ENCODE data around the gene MSH5.
A peak's percentile ranks its signal among the peaks of the same experiment; 100 is the strongest.

Gene MSH5

DNA sequence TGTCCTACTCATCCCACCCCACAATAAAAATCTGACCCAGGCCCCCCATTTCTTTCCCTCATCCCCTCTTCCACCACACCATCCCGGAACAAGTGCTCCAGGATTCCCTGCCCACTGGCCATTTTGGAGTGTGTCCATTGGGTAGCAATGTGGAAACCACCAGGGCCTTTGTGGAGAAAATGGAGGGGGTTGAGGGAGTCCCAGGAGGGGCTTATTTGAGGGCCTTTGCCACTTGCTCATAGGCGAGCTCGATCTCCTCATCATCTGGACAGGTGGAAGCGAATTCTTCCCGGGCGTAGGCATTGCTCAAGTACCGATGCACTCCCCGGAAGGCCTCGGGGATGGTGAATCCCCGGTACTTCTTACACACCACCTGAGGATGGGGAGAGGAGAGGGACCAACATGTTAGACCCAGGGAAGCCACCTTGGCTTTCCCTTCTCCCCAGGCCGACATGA lies 9.1 kb upstream of the MSH5 start:
- no peak for DNase-seq

DNA sequence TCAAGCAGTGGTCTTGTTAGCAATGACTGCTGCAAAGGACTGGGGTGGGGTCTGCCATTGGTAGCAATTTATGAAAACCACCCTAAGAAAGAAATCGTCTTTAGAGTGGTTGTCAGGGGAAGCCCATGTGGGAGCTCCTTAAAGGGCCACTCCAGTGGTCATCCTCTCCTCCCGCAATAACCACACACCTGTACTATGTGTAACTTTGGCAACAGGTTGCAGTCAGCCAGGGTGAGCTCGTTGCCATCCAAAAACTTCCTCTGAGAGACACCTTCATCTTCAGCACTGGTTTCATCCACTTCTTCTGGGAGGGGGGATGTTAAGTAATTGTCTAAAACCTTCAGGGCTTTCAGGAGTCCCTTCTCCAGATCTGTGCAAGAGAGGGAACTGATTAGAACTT lies 7.8 kb upstream of the MSH5 start:
- DNase-seq: no peak

DNA sequence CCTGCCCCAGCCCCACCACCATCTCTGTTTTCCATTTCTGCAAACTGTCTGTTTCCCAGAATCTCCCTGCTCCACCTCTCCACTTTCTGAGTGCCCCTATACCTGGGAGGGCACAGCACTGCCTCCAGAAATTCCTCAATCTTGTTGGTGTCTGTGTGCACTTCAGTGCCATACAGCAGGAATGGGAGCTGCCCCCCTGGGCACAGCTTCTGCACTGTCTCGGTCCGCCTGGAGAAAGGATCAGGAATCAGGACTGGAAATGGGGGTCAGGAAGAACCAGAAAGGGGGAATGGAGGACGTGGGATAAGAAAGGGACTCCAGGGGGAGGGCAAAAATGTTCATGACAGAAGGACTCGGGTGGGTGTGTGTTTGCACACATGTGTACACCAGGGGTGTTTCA lies 6.1 kb upstream of the MSH5 start:
- no peak for DNase-seq

DNA sequence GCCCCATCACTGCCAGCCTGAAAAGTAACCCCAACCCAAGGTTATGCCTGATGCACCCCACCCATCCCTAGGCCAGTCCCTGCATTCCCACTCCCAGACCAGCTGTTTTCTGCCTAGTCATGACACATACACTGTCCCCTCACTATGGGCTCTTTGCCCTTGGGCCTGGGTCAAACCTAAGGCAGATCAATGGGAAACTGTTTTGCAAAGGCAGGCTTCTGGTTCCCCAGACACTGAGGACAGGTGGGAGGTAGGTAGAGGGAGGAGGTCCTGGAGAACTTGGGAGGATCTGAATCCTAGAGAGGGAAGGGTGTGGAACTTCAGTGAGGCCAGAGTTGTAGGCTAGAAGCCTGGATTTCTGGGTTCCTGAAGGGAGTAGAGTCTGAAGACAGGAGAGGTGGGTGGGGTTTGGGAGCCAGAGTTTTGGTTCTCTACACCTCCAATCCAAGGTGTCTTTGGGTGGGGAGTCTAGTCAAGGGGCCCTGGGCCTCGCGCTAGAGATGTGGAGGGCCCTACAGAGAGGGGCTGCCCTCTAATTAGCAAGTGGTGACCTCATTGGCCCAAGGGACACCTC lies 5.5 kb upstream of the MSH5 start:
- DNase-seq: no peak

GRCh38 chr6:31734821-31735406 lies 4.9 kb upstream of the MSH5 start:
- DNase-seq: peak; percentile 70

DNA sequence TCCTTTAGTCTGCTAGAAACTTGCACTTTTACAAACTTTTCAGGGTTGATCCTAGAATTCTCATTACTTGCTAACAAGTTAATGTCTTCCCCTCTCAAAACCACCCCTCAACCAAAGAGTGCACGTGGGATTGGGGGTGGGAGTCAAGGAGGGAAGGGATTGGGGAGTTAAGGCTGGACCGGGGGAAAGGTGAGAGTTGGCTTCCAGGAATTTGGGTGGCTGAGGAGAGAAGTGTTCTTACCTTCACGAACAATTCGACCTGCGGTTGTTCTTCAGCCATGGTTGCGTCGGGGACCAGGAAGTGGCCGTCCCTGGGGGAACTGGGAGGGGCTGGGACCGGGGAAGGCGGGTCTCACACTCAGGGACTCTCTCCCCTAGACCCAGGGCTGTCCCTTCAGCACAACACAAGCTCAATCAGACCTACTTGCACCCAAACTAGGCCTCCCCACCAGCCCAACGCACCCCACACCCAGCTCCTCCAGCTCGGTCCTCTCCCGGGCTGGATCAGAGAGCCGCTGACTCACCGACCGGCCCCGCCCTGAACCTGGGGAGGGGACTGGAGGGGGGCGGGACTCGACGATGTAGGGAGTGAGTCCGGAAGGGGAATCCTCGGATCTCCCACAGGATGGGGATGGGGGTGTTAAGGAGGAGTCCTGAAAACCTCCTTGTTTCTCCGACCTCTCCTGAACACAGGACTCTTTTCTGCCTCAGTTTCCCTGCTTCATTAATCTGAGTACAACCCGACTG lies 3.6 kb upstream of the MSH5 start, which contains the start of gene CLIC1:
Gene CLIC1 (minus strand): TSS at position 510 of the 747 bp plus-strand sequence. CDS start 230 bp downstream, at position 280.
- peak; percentile 89 for DNase-seq

DNA sequence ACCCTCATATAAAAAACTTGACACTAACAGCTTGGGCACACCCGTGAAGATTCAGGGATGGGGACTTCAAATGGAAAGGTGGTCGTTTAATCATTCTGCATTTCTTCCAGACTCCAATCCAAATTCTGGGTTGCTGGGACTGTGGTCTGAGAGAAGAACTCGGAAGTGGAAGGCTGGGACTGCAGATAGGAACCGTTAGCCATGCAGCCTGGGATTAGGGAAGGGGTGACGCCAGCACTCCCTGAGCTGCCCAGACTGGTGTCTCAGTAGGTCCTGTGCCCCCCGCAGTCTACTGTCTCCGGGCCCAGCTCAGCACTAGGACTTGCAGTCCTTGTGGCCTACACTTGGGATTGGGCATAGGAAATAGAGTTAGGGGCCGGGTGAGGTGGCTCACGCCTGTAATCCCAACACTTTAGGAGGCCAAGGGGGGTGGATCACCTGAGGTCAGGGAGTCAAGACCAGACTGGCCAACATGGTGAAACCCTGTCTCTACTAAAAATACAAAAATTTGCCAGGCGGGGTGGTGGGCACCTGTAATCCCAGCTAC lies 3.0 kb upstream of the MSH5 start:
- DNase-seq: no peak

DNA sequence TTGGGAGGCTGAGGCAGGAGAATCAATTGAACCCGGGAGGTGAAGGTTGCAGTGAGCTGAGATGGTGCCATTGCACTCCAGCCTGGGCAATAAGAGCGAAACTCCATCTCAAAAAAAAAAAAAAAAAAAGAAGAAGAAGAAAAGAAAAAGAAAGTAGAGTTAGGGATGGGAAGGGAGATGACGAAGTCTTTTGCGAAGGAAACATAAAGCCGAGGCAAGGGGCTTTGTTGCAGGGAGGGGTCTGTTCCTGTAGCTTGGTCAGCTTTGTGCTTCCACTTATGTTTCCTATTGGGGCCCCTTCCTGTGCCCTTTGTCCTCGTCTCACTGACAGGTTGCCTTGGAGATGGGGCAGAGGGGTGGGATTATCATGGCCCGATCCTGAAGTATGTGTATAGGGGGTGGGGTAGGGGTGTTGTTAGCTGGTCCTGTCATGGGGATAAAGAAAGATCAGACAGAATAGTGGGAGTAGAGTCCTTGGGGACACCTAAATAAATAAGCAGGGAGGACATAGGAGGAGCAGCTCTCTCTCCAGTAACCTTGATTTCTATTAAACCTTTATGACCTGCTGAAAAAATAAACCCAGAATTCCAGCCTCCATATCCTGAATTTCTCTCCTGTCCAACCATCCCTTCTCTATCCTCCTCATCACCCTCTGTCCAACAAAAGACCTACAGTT lies 2.4 kb upstream of the MSH5 start:
- DNase-seq: no peak

GRCh38 chr6:31737991-31738979 lies 1.5 kb upstream of the MSH5 start:
- DNase-seq: peak; percentile 71

DNA sequence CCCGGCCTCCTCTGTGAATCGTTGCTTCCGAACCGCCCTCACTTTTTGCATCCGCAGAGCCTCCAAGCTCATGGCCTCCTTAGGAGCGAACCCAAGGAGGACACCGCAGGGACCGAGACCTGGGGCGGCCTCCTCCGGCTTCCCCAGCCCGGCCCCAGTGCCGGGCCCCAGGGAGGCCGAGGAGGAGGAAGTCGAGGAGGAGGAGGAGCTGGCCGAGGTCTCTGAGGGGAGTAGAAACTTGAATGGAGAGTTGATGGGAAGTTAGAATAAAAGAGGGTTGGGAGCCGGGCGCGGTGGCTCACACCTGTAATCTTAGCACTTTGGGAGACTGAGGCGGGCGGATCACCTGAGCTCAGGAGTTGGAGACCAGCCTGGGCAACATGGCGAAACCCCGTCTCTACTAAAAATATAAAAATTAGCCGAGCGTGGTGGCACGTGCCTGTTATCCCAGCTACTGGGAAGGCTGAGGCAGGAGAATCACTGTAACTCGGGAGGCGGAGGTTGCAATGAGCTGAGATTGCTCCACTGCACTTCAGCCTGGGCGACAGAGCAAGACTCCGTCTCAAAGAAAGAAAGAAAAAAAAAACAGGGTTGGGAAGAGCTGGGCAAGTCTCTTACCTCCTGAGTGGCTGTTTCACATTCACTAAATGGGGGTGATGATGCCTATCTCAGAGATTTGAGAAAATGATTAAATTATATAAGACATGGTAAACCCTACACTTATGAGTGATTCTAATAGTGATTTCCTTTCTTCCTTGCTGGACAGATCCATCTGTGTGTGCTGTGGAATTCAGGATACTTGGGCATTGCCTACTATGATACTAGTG lies 805 bp downstream of the MSH5 start:
- DNase-seq: peak; percentile 67

DNA sequence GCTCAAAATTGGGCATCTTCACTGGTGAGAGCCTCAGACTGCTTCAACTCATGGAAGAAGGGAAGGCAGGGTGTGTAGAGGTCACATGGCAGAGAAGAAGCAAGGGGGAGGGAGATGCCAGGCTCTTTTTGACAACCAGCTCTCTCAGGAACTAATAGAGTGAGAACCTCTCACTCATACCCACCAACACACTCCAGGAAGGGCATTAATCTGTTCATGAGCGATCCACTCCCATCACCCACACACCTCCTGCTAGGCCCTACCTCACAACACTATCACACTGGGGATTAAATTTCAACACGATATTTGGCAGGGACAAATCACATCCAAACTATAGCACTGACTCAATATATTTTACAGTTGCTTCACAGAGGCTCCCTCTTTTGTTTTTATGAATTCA lies 2.0 kb downstream of the MSH5 start:
- DNase-seq: no peak

DNA sequence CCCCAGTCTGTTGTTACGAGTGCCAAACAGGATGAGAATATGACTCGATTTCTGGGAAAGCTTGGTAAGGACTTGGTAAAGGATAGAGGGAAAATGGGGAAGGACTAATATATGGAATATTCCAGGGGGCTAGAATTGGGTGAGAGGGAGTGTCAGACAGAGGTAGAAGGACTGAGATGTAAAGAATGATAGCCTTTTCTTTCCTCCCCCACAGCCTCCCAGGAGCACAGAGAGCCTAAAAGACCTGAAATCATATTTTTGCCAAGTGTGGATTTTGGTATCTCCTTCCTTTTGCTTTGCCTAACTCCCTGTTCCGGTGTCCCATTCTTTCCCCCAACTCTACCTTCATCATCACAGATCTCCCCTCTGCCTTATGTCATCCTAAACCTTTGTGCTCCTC lies 3.1 kb downstream of the MSH5 start:
- DNase-seq: no peak

DNA sequence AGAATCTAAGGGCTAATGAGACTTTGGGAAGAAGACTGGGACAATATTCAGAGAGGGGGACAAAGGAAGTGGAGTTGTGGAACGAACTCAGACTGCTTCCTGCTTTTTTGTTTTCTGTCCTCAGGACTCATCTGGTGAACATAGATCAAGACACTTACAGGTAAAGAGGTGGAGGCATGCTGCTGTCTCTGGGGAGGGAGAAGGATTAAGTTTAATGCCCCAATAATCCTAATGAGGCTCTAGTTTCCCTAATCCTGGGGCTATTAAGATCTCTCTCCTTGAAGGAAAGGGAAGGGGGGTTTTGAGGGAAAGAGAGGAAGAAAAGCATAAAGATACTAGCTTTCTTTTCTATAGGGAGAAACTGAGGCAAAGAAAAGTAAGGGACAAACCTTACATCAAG lies 4.6 kb downstream of the MSH5 start:
- no peak for DNase-seq

GRCh38 chr6:31749301-31750036 lies 9.7 kb downstream of the MSH5 start:
- DNase-seq: no peak

- no peak for DNase-seq
Observed at GRCh38 chr6:31750411-31751022, 10.7 kb downstream of the MSH5 start.

DNA sequence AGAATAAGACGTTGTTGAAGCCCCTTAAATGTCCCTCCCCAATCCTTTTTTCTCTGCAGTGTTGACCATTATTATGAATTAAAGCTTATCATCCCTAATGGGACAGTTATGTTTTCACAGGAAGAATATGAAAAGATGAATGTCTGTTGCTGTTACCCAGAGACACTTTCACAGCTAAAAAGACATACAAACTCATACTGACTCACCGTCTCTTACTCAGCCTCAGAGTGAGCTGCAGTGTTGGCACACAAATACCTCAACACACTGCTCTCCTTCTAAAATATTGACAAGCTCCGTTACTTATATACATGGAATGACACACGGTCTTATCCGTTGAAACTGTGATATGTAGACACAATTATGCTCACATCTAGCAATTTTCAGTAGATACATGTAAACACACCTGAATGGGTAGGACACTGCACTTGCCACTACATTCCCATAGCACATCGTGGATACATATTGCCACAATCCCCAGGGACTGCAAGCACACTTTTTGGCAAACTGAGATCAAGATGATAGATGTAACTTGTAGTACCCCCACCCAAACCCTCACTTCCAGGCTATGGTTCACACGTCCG lies 13.0 kb downstream of the MSH5 start:
- DNase-seq: no peak

GRCh38 chr6:31758281-31758680 lies 18.5 kb downstream of the MSH5 start:
- no peak for DNase-seq

- no peak for DNase-seq
Observed at GRCh38 chr6:31760790-31761189, 21.0 kb downstream of the MSH5 start.

- no peak for DNase-seq
Observed at GRCh38 chr6:31761343-31761742, 21.5 kb downstream of the MSH5 start.

DNA sequence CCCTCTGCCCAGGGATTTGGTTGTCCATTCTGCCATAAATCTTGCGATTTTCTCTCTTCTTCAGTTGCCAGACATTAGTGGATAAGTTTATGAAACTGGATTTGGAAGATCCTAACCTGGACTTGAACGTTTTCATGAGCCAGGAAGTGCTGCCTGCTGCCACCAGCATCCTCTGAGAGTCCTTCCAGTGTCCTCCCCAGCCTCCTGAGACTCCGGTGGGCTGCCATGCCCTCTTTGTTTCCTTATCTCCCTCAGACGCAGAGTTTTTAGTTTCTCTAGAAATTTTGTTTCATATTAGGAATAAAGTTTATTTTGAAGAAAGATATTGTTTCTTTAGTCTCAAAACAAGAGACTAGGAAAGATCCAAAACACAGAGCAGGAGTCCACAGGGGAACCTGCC lies 22.6 kb downstream of the MSH5 start, which contains the start of gene SAPCD1:
Gene SAPCD1 (plus strand): TSS at position 301 of the 400 bp plus-strand sequence. CDS start 399 bp downstream, outside the sequence.
- DNase-seq: no peak

Data from stimulated activated CD8-positive, alpha-beta memory T cell treated with anti-CD3 and anti-CD28 coated beads, Interleukin-4, amount 100 ng/mL, for 48 hours (primary cell).